ENCODE results near the gene SCUBE3.

SCUBE3 gene

DNA sequence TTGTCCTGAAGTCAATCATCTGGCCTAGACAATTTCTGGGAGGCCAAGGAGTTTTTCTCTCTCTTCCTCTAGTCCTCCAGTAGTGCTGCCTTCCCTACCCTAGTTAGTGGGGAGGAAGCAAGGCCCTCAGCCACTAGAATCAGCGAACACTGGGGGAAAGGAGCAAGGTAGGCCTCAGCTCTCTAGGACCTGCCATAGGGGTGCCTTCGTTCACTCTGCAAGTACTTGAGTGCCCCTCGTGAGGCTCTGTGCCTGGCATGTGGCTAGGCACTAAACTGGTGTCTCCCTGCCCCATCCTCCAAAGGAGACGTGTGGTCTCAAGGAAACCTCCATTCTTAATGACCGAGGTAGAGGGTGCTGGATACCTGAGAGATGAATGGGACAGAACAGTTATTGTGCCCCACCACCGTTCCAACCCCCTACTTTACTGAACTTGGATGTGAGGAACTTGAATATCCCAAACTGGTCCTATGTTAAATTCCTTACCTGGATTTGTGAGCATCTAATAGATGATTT lies 84.9 kb downstream of the SCUBE3 start:
- no peak for DNase-seq (ENCODE audit: low read depth in 2 of 3, low spot score in 2 of 3)

DNA sequence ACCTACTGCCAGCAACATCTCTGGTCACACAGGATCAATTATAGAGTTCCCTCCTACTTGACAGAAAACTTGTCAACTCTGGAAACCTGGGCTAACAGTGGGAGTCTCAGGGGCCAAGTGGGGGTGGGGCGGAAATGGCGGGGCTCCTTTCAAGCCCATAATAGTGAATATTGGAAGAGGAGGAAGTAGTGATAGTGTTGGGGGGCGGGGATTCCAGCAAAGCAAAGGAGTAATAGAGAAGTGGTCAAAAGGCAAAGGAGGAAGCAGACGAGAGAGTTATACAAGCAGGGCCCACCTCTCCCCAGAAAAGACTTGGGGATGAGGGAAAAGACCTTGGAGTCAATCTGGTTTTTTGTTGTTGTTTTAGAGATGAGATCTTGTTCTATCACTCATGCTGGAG lies 85.9 kb downstream of the SCUBE3 start:
- DNase-seq (ENCODE audit: low read depth in 2 of 3, low spot score in 2 of 3): no peak

DNA sequence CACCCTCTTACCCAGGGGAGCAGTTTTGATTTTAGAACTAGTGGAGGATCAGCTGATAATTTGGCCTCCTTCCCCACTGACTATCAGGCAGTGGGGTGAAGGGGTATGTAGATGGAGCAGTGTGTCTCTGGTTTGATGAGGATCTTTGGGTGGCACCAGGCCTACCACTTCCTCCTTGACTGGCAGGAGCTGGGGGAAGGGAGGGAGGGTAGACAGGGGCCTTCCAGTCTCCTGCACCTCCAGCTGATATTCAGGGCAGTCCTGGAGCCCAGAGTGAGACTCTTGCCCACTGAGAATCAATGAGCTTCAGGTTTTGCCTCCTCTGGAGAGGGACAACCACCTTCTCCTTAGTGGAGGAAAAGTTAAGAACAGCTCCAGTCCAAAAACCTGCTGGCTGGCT lies 87.1 kb downstream of the SCUBE3 start:
- no peak for DNase-seq (ENCODE audit: low read depth in 2 of 3, low spot score in 2 of 3)
